Uterus (tissue), 4 donors: ENCODE results near the gene MTUS2. TPM values are rescaled to one million over a fixed set of nuclear protein-coding genes. Genes with fewer than 3 reads are reported as not detected.

Source experiments
- DNase-seq, 2 donors: peaks; one replicate each; pipeline ENCODE4 v3.0.0-alpha.2; 2019 to 2020
- H3K27ac ChIP-seq, 2 donors: fragments of 200-600 bp; sonication (generic); 1 replicate in 1 of 2; 2 replicates in 1 of 2; pipeline ENCODE4 v1.5.1; 2016 to 2018
- H3K27me3 ChIP-seq, 2 donors: fragments of 200-600 bp; sonication (generic); one replicate each; pipeline ENCODE4 v1.5.1; 2018 to 2019; ENCODE audit warnings: control low read depth in 1 of 2
- H3K36me3 ChIP-seq, 2 donors: fragments of 200-600 bp; sonication (generic); one replicate each; pipeline ENCODE4 v1.5.1; 2019; ENCODE audit warnings: control low read depth in 1 of 2
- H3K4me1 ChIP-seq, 2 donors: fragments of 200-600 bp; sonication (generic); one replicate each; pipeline ENCODE4 v1.5.1; 2018 to 2019; ENCODE audit warnings: control low read depth in 1 of 2
- H3K4me3 ChIP-seq, 2 donors: fragments of 200-600 bp; sonication (generic); 1 replicate in 1 of 2; 2 replicates in 1 of 2; pipeline ENCODE4 v1.5.1; 2018 to 2019; ENCODE audit warnings: mild to moderate bottlenecking in 1 of 2
- H3K9me3 ChIP-seq, 2 donors: fragments of 200-600 bp; sonication (generic); one replicate each; pipeline ENCODE4 v1.5.1; 2019; ENCODE audit warnings: control low read depth in 1 of 2
- POLR2A ChIP-seq, 2 donors: fragments of 450-650 bp; IDR thresholded peaks; one replicate each; pipeline ENCODE4 v1.6.1; 2016; ENCODE audit warnings: antibody characterized with exemption in 2 of 2, mild to moderate bottlenecking in 1 of 2, moderate library complexity in 1 of 2
- intact Hi-C: fragments of 100-400 bp; cut with DNase I; formaldehyde crosslinking; loops from one replicate; pipeline ENCODE4 v1.15.1; 2023; ENCODE audit warnings: low total_unique reads
- total RNA-seq, 4 donors: library from RNA; depleted of rRNA in 3 of 4; stranded (reverse); fragments of >200 nt in 3 of 4; gene quantifications; one replicate each; pipeline versions ENCODE4 v1.1.0 to v1.2.4, GENCODE V29; 2014 to 2023
- TF ChIP-seq, protein P1 (sequence below), 4 experiments: fragments of 200-600 bp in 2 of 4; fragments of 450-650 bp in 2 of 4; sonication (generic) in 2 of 4; IDR thresholded peaks; one replicate each; pipeline ENCODE4 v1.5.1; 2016 to 2019; ENCODE audit warnings: antibody characterized with exemption in 4 of 4, mild to moderate bottlenecking in 2 of 4, moderate library complexity in 1 of 4
- donor health status: DM: yes; HTN: yes; CAD: no.

The MTUS2 gene
- total RNA-seq, 4 donors from 2014 or later: 0.26 to 4.0 (median 3.6) TPM; not detected in 1

DNA sequence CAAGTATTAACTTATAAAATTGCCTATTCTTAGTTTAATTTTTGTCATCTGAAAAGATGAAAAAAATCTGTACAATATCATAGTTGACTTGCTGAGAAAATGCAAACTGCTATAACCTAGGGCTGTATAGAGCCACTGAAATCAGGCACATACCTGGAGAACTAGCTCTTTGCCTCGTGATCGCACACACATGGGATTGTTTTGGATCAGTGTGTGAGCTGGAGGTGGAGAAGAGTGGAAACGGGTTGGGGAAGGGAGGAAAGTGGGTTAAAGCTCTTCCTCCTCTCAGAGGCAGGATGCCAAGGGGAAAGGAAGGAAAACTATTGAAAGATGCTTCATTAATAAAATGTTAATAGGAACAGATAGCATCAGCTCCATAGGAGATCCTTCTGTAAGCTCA lies 2.7 kb downstream of the MTUS2 start:
- no peak for DNase-seq
- intact Hi-C loops: no loop called here
- Histone ChIP-seq H3K27me3 (no peaks in the 10 kb centered on the region), H3K36me3 (no peaks in the 10 kb centered on the region), H3K4me1 (peaks cover 0 to 3% of the 10 kb centered on the region in 2 donors), H3K27ac (no peak overlapping the region), H3K9me3 (no peaks in the 10 kb centered on the region), H3K4me3 (no peak overlapping the region)
- TF ChIP-seq, protein P1, sequence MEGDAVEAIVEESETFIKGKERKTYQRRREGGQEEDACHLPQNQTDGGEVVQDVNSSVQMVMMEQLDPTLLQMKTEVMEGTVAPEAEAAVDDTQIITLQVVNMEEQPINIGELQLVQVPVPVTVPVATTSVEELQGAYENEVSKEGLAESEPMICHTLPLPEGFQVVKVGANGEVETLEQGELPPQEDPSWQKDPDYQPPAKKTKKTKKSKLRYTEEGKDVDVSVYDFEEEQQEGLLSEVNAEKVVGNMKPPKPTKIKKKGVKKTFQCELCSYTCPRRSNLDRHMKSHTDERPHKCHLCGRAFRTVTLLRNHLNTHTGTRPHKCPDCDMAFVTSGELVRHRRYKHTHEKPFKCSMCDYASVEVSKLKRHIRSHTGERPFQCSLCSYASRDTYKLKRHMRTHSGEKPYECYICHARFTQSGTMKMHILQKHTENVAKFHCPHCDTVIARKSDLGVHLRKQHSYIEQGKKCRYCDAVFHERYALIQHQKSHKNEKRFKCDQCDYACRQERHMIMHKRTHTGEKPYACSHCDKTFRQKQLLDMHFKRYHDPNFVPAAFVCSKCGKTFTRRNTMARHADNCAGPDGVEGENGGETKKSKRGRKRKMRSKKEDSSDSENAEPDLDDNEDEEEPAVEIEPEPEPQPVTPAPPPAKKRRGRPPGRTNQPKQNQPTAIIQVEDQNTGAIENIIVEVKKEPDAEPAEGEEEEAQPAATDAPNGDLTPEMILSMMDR (IDR thresholded peaks at IDR 0.05): no peak
- no peak for TF ChIP-seq POLR2A (IDR thresholded peaks at IDR 0.05)

DNA sequence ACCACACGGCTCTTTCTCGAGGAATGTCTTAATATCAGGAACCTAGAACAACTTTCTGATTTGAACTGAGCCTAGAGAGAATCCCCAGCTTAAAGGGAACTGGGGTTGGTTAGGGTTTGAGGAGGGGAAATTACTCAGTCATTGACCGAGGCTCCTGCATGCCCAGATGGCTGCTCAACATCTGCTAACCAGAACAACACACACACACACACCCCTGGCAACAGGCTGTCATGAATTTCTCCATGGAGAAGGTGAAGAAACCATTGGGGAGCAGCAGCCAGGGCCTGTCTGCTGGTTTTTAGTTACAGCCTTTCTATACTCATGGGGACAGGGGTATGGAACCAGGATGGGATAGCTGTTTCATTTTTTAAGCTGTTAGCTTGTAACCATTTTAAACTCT lies 5.2 kb downstream of the MTUS2 start:
- Histone ChIP-seq H3K4me1 (no peaks in the 10 kb centered on the region), H3K27ac (no peak overlapping the region), H3K9me3 (peaks cover 0 to 4% of the 10 kb centered on the region in 2 donors), H3K27me3 (no peaks in the 10 kb centered on the region), H3K36me3 (no peaks in the 10 kb centered on the region), H3K4me3 (no peak overlapping the region)
- DNase-seq: no peak
- TF ChIP-seq, protein P1 (IDR thresholded peaks at IDR 0.05): no peak
- TF ChIP-seq POLR2A (IDR thresholded peaks at IDR 0.05): no peak
- intact Hi-C loops: no loop called here

DNA sequence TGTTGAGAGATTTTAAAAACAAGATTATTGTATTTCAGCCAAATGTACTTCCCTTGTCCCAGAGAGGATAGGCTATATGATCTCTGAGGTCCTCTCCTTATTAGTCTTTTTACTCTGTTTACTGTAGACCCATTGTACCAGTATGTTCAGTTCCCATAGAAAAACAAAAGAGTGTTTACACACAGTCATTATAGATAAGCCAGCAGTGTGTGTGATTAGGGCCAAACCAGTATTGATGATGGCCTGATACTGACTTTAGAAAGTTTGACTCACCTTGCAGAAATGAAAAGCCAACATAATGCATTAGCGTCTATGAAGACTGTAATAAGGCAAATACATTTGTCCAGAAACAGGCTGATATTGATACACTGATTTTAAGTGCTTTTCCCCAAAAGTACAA lies 6.2 kb downstream of the MTUS2 start:
- DNase-seq: no peak
- TF ChIP-seq, protein P1 (IDR thresholded peaks at IDR 0.05): no peak
- TF ChIP-seq POLR2A (IDR thresholded peaks at IDR 0.05): no peak
- intact Hi-C loops: no loop called here
- peaks cover 0 to 8% of the 10 kb centered on the region in 2 donors for H3K9me3 ChIP-seq
- no peak overlapping the region for H3K4me3 ChIP-seq
- no peaks in the 10 kb centered on the region for H3K4me1 ChIP-seq
- H3K36me3 ChIP-seq: no peaks in the 10 kb centered on the region
- no peak overlapping the region for H3K27ac ChIP-seq
- no peaks in the 10 kb centered on the region for H3K27me3 ChIP-seq

DNA sequence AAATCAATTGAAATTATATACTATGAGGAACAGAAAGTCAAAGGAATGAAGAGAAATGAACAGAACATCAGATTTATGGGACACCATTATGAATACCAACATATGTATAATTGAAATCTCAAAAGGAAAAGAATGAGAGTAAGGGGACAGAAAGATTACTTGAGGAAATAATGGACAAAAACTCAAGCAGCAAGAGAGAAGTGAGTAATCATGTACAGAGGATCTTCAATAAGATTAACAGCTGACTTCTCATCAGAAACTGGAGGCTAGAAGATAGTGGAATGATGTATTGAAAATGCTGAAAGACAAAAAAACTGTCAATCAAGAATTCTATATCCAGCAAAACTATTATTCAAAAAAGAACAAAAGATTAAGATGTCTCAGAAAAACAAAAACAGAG lies 10.4 kb downstream of the MTUS2 start:
- Histone ChIP-seq H3K9me3 (peaks cover 0 to 8% of the 10 kb centered on the region in 2 donors), H3K27ac (no peak overlapping the region), H3K4me3 (no peak overlapping the region), H3K36me3 (no peaks in the 10 kb centered on the region), H3K4me1 (no peaks in the 10 kb centered on the region), H3K27me3 (no peaks in the 10 kb centered on the region)
- DNase-seq: no peak
- intact Hi-C loops: no loop called here
- no peak for TF ChIP-seq POLR2A (IDR thresholded peaks at IDR 0.05)
- TF ChIP-seq, protein P1 (IDR thresholded peaks at IDR 0.05): no peak

DNA sequence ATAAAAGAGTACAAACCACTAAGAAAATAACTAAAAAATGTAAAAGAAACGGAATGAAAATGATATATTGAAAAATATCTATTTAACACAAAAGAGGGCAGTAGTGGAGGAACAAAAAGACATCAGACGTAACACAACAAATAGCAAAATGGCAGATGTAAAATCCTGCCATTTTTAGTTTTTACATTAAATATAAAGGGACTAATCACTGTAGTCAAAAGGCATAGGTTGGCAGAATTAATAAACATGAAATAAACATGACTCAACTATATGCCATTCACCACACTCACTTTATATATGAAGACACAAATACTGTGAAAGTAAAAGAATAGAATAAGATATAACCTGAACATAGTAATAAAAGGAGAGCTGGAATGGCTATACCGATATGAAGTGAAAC lies 11.0 kb downstream of the MTUS2 start:
- H3K36me3 ChIP-seq: no peaks in the 10 kb centered on the region
- no peak overlapping the region for H3K4me3 ChIP-seq
- DNase-seq: no peak
- H3K27ac ChIP-seq: no peak overlapping the region
- no peak for TF ChIP-seq POLR2A (IDR thresholded peaks at IDR 0.05)
- TF ChIP-seq, protein P1 (IDR thresholded peaks at IDR 0.05): no peak
- intact Hi-C loops: no loop called here
- H3K9me3 ChIP-seq: peaks cover 0 to 8% of the 10 kb centered on the region in 2 donors
- no peaks in the 10 kb centered on the region for H3K27me3 ChIP-seq
- H3K4me1 ChIP-seq: no peaks in the 10 kb centered on the region
